GM12892 (cell line): ENCODE data around the gene TRIM68.

ENCODE experiments used
- POLR2A ChIP-seq: IDR thresholded peaks from 2 replicates; pipeline ENCODE4 v1.6.1; 2011; ENCODE audit warnings: low read depth, low read length, control low read depth
- POLR2AphosphoS5 ChIP-seq: IDR thresholded peaks from 2 replicates; pipeline ENCODE4 v1.6.1; 2011; ENCODE audit warnings: low read depth, low read length, control low read depth
- TAF1 ChIP-seq: IDR thresholded peaks from 2 replicates; pipeline ENCODE4 v1.6.1; 2011; ENCODE audit warnings: low read depth, mild to moderate bottlenecking, control low read depth, low read length, borderline replicate concordance

- TF ChIP-seq POLR2AphosphoS5 = no peak
- TF ChIP-seq POLR2A = no peak
- no peak for TF ChIP-seq TAF1
These were observed 26.6 kb downstream of the TRIM68 start, which contains the start of gene OR52I2 for GRCh38 chr11:4581443-4581842.
